ENCODE data around the gene FCRLB. TPM values are rescaled to one million over a fixed set of nuclear protein-coding genes. Genes with fewer than 3 reads are reported as not detected.
"Not testable (repeated sequence)": the region's sequence is repeated elsewhere in the genome, so short reads cannot be mapped to it uniquely, and the experiment has no call there.

Gene FCRLB
- total RNA-seq, 2 donors from 2014 or later: not detected

DNA sequence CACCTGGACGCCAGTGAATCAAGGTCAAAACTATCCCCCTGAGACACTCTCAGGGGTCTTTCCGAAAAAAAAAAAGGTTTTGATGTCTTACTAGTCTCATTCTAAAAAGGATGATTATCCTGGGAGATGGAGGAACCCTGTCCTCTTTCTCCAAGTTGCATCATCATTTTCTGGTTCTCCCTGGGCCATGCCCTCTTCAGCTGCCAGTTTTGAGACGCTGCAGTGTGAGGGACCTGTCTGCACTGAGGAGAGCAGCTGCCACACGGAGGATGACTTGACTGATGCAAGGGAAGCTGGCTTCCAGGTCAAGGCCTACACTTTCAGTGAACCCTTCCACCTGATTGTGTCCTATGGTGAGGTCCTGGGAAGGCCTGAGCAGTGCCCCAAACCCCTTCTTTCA is 10.8 kb upstream of the FCRLB start:
- DNase-seq (no peak), ATAC-seq (no peak)
- intact Hi-C loops (cut with DNase I, micrococcal nuclease): no loop called here

DNA sequence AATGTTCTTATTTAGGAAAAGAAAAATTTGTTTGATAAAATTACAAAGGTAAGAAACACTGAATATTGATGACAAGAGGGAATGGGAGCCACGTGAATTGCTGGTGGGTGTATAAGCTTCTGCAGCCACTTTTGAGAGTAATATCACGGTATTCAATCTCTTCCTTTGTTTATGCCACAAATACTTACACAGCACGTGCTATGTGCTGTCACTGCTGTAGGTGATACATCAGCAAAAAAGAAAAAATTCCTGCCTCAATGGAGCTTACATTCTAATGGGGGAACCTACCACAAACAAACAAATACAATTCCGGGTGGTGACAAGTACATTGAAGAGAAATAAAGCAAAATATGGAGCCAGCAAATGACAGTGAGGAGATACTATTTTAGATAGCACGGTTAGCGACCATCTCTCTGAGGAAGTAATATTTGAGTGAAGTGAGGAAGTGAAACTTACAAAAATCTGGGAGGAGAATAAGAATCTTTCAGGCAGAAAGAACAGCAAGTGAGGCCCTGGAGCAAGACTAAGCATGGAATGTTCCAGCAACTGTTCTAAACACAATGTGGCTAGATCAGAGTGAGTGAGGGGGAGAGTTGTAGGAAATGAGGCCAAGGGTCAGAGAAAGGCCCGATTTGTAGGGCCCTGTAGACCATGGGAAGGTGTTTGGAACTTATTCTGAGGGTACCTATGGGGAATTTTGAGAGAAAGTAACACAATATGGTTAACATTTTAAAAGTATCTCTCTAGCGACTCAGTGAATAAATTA is 2.6 kb upstream of the FCRLB start:
- no peak for DNase-seq
- intact Hi-C loops (cut with DNase I, micrococcal nuclease): no loop called here
- ATAC-seq: no peak

DNA sequence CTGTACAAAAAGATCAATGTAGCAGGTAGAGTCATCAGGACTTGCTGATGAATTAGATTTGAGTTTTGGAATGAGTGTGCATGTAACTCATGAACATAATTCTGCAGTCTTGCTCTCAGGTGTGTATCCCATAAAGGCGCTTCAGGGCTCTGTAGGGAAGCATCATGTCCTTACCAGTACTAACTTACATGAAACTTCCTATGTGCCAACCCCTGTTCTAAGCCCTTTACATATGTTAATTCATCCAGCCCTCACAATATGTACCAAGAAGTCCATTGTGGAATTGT is 2.1 kb upstream of the FCRLB start:
- ATAC-seq (no peak), DNase-seq (no peak)
- intact Hi-C loops (cut with DNase I, micrococcal nuclease): no loop called here

DNA sequence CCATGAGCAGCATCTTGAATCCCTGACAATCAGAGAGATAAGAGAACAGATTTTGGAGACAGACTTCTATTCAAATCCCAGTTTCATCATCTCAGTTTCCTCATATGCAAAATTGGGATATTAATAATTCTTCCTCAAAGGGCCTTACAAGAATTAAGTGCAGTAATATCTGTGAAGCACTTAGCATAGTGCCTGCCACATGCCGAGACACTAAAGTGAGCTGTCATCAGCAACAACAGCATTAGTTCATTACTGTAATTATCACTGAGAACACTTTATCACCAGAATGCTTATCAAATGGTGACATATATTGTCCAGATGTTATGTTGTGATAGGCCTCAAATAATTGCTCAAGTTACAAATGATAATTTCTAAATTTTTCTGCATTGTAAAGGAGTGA is 922 bp upstream of the FCRLB start:
- intact Hi-C loops (cut with DNase I, micrococcal nuclease): no loop called here
- DNase-seq: no peak
- ATAC-seq: no peak

DNA sequence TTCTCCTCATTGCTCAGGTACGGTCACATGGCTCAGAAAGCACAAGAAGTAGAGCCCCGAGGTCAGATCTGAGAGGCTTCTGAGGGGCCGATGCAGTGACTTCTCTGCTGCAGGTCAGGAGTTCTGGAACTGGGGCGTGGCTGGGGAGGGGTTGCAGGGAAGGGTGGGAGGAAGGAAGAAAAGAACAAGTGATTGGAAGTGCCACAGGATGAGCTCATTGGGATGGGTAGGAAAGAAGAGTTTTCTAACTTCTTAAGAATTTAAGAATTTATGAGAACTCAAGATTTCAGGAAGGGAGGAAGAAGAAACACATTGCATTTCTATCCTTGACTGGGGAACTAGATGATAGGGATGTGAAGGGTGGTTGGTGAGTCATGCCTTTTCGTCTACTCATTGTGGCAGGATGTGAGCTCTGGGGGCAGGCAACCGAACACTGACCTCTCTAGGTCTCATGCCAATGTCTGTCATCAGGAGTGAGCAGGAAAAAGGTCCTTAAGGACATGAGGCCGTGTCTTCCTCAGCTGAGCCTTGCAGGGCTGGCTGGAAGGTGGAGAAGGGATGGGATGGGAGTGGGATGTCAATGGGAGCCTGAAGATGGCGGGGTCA is 497 bp downstream of the FCRLB start:
- ATAC-seq (no peak), DNase-seq (no peak)

DNA sequence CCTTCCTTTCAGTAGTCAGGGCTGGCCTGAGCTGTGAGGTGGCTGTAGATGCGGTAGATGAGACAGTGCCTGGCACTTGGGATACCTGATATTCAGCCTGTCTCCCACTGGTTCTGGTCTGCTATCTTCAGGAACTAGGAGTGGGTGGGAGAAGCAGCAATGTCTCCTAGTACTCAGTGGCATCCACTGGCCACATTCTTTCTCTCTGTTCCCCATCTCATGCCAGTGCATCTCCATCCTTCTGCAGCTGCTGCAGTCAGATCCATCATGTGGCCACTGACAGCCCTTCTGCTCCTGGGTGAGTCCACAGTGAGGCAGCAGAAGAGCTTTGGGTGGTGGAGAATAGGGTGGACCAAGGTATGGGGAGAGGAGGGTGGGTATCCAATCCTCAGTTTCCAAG is 1.1 kb downstream of the FCRLB start:
- no peak for DNase-seq

More for the DNA sequence above, 497 bp downstream of the FCRLB start:
- intact Hi-C loops (cut with DNase I, micrococcal nuclease): no loop called here

DNA sequence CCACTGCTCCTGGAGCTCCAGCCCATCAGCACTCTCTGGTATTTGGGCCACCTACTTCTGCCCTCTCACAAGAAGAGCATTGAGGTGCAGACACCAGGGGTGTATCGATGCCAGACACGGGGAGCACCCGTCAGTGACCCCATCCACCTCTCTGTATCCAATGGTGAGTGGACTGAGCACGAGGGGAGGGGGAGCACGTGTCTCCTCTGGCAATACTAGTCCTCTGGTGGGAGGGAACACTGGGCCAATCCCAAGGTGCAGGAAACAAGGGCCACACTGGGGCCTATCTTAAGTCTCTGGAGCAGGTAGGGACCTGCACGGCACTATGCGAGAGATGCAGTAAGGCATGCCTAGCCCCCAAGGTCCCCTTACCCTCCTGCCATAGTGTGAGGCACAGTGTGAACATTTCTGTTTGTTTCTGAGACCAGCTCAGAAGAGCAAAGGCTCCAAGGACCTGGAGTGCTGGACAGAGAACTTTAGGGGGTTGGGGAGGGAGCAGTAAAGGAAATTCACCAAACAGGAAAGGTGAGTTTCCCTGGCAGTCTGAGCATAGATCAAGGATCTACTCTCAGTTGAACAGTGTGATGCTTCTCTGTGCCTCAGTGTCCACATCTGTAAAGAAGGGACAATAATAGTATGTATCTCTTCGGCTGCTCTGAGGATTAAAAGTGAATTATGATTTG is 2.3 kb downstream of the FCRLB start:
- ATAC-seq (no peak), DNase-seq (no peak)
- intact Hi-C loops (cut with DNase I, micrococcal nuclease): no loop called here

More for the DNA sequence above, 1.1 kb downstream of the FCRLB start:
- intact Hi-C loops (cut with DNase I, micrococcal nuclease): no loop called here
- no peak for ATAC-seq

DNA sequence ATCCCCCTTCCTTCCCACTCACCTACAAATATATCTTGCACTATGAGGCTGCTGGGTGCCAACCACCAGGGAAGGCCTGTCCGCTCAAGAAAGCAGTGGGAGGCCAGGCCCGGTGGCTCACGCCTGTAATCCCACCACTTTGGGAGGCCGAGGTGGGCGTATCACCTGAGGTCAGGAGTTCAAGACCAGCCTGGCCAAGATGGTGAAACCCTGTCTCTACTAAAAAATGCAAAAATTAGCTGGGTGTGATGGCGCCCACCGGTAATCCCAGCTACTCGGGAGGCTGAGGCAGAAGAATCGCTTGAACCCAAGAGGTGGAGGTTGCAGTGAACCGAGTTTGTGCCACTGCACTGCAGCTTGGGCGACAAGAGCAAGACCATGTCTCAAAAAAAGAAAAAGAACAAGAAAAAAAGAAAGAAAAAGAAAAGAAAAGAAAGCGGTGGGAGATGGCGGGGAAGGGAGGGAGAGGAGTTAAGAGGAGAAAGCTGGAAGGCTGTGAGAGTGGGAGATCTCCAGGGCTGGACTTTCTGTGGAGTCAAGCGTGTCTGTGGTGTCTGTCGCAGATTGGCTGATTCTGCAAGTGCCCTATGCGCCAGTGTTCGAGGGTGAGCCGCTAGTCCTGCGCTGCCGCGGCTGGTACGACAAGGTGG is 4.0 kb downstream of the FCRLB start:
- ATAC-seq; intact Hi-C loops (cut with DNase I, micrococcal nuclease); DNase-seq: not testable (repeated sequence)

DNA sequence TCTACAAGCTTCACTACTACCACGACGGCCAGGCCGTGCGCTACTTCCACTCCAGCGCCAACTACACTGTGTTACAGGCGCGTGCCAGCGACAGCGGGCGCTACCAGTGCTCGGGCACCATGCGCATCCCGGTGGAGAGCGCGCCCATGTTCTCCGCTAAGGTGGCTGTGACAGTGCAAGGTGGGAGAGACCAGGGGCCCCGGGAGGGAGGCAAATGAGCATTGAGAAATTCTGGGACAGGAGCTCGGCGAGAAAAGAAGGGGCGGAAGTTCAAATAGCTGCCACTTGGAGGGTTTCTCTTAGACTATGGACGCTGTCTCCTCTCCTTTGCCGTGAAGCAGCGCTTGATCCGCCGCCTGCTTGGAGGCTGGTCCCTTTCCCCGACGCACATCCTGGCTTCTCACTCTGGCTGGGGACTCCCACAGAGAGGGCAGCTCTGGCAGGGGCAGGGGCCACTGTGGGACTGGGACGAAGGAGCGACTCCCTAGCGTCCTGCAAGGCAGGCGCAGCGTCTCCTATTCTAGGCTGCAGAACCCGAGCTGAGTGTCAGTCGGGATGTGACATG is 4.6 kb downstream of the FCRLB start:
- peak; percentile 36 for ATAC-seq
- DNase-seq: peak in 1 of 2 donors; percentile 60
- intact Hi-C loops (cut with DNase I, micrococcal nuclease): no loop called here

DNA sequence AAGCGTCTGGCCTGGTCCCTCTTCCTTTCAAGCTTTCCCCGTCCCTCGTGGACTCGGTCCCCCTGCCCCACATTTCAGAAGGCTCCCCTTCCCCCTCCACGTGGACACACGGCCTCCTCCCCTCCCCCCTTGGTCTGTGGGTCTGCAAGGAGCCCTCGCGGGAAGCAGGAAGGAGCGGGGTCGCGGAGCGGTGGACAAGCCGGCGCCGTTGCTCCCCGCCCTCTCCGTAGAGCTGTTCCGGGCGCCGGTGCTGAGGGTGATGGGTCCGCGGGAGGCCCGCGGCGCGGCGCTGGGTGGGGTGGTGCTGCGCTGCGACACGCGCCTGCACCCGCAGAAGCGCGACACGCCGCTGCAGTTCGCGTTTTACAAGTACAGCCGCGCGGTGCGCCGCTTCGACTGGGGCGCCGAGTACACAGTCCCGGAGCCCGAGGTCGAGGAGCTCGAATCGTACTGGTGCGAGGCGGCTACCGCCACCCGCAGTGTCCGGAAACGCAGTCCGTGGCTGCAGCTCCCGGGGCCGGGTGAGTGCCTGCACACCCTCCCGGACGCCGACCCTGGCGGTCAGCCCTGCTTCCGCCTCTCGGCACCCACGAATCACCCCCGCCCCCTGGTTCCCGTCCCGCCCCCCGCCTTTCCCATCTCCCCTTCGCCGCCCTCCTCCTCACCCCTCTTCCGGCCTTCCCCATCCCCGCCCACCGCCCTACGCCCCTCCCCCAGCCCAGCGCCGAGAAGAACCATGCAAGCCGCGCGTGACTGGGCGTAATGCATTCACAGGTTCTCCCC is 5.3 kb downstream of the FCRLB start:
- DNase-seq (peak; percentile 79 to 83), ATAC-seq (peak; percentile 77)
- intact Hi-C loops (cut with DNase I, micrococcal nuclease): no loop called here

DNA sequence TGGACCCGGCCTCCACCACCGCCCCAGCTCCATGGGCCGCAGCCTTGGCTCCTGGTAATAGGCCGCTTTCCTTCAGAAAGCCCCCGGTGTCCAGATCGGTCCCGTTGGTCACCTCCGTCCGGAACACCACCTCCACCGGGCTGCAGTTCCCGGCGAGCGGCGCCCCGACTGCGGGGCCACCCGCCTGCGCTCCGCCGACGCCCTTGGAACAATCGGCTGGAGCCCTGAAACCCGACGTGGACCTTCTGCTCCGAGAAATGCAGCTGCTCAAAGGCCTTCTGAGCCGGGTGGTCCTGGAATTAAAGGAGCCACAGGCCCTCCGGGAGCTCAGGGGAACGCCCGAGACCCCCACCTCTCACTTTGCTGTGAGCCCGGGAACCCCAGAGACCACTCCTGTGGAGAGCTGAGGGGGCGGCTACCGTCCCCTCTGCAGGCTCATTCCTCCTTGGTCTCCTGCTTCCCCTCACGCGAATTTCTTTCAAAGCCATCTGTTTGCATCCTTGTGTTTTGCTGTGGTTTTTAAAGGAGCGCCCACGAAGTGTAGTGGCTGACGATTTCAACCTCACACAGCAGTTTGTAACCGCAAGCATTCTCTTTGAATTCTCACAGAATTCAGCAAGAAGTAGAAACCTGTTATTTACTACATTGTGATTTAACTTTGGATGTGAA is 6.0 kb downstream of the FCRLB start:
- ATAC-seq: no peak
- intact Hi-C loops (cut with DNase I, micrococcal nuclease): no loop called here
- no peak for DNase-seq

DNA sequence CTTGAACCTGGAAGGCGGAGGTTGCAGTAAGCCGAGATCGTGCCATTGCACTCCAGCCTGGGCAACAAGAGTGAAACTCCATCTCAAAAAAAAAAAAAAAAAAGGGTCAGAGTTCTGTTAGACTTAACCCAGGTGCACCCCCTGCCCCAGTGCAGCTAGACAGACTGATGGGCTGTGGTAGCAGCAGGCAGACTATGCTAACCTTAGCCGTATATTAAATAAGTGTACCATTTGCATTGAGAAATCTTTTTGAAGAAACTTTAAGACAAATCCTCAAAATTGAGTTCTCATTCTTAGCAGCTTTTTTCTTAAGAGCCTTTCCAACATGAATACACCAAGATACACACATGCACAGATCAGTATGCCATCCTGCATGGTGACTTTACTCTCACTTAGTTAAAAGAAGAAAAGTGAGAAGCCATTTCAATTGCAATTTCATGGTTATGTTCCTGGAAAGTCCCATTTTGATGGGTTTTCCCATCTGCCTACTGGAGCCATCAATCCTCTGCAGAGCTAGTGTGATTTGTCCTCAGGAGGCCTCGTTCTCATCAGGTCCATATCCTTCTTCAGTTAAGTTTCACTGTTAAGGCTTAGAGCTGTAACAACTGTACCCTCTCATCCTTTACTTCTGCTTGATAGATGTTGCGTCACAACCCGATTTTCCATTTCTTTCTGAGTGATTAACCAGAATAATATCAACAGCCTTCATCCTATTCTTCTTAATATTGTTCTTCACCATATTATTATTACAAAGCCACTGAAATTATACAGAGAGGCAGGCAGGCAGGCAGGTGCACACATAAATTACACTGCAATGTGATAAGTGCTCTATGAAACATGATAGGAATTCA is 7.3 kb downstream of the FCRLB start:
- ATAC-seq (no peak), DNase-seq (no peak)
- intact Hi-C loops (cut with DNase I, micrococcal nuclease): no loop called here

DNA sequence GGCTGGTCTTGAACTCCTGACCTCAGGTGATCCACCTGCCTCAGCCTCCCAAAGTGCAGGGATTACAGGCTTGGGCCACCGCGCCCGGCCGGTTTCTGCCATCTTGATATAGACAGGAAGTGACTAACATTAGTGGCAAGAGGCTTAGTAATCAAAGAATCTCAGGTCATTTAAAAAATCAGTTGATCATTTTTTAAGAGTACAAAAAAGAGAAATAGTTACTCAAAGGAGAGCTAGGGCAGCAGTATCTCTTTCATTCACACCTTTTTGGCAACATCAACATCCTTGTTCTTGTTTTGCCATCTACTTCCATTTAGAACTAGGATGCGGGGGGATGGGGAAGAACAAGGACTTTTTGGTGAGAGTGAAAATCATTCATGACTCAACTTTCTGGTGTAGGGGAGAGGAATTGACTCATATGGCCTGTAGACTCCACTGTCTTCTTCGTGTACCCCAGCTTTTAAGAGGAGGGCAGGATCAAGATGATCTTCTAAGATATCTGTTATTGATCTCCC is 8.8 kb downstream of the FCRLB start:
- intact Hi-C loops (cut with DNase I, micrococcal nuclease): no loop called here
- no peak for ATAC-seq

DNA sequence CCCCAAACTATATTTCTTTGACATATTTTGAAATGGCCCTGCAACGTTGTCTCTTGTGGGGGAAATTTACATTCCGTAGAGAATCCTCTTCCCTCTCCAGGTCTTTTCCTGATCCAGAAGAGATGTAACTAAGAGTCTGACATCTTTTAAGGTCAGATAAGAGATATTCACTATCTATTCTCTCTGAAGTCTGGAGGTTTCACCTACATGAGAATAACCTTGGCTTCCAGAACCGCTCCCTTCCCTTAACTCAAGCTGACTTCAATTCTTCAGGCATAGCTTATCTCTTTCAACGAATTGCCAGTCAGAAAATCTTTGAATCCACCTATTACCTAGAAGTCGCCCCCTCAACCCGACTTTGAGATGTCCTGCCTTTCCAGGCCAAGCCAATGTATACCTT is 9.9 kb downstream of the FCRLB start:
- DNase-seq (no peak), ATAC-seq (no peak)
- intact Hi-C loops (cut with DNase I, micrococcal nuclease): no loop called here

More for the DNA sequence above, 8.8 kb downstream of the FCRLB start:
- DNase-seq: no peak

DNA sequence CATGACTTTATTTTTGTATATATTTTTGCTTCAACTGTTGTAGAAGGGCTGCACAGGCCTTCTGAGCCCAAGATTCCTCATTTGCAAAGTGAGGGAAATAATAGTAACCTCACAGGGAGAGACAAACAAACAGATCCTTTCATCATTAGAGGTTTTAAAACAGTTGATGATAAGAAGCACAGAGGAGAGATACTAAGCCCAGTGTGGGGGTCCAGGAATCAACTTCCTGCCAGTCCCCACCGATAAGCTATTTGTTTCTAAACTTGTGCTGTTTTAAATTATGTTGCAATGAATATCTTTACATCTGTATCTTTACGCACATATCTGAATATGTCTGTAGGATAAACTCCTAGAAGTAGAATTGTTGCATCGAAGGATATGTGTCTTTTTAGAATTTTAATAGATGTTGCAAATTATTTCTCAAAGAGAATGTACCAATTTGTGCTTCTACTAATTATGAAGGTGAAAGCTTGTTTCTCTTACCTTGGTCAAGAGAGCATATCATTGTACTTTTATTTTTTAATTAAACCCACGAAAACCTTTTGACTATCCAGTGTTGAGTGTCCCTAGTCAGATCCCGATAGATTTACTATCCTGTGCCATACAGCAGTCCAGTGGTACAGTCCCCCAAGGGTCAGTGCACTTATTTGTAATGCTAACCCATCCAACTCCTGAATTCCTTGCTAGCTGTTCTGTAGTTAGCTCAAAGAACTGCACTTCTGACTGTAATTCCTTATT is 10.8 kb downstream of the FCRLB start:
- intact Hi-C loops (cut with DNase I, micrococcal nuclease): no loop called here
- ATAC-seq (no peak), DNase-seq (no peak)

DNA sequence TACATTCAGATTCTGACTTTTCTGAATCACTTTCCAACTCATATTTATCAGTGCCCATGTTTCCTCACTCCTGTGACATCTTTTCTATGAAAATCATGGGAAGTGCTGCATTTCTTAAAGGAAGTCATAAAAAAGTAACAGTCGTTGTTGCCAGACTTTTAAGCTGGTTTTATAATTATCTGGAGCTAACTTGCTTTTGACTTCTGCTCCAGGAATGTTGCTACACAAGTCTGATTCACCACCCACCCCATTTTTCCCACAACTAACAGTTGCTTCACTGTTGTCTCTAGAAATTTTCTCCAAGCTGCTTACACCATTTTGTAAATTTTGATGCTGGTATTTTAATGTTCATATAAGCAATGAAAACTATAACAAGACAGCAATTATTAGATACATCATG is 12.2 kb downstream of the FCRLB start:
- ATAC-seq (no peak), DNase-seq (no peak)
- intact Hi-C loops (cut with DNase I, micrococcal nuclease): no loop called here
